ENCODE measurements around the gene CANX.
"Not testable (repeated sequence)": the region's sequence is repeated elsewhere in the genome, so short reads cannot be mapped to it uniquely, and the experiment has no call there.

CANX gene

DNA sequence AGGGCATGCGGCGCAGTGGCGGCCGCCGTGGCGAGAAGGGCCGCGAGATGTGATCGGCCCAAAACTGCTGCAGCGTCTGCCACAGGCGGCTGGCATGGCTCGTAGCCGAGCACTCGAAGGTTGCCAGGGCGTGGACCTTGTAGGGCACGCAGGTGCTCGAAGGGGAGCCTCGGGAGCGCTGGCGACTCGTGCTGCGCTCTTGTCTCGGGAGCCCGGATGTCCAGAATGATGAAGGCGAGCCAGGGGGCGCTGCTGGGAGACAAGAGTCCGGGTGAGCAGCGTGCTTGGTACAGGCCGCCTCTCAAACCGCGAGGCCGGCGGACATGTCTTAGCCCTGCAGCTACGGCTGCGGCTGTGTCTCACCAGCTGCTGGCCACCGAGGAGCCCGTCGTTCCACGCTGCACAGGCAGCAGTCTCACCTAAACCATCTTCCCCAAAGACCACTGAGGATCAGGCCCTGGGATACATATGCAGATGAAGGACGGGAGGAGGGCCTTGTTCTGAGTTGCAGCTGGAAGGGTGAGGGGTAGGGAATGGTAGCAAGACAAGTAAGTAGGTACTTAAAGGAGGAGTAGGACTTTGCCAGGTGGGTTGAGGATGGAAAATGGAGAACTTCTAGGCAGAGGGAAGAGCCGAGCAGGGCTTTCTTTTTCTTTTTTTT is 19.6 kb upstream of the CANX start:
- TF ChIP-seq, protein P1, sequence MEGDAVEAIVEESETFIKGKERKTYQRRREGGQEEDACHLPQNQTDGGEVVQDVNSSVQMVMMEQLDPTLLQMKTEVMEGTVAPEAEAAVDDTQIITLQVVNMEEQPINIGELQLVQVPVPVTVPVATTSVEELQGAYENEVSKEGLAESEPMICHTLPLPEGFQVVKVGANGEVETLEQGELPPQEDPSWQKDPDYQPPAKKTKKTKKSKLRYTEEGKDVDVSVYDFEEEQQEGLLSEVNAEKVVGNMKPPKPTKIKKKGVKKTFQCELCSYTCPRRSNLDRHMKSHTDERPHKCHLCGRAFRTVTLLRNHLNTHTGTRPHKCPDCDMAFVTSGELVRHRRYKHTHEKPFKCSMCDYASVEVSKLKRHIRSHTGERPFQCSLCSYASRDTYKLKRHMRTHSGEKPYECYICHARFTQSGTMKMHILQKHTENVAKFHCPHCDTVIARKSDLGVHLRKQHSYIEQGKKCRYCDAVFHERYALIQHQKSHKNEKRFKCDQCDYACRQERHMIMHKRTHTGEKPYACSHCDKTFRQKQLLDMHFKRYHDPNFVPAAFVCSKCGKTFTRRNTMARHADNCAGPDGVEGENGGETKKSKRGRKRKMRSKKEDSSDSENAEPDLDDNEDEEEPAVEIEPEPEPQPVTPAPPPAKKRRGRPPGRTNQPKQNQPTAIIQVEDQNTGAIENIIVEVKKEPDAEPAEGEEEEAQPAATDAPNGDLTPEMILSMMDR (conservative IDR thresholded peaks at IDR 0.05; ENCODE audit: control insufficient read depth, insufficient read depth, low read depth, low read length), result peak; percentile 23
- peak overlapping the region; percentile 91 for H3K4me3 ChIP-seq (ENCODE audit: control insufficient read depth, low read depth, low read length)
- peak; percentile 68 for DNase-seq (ENCODE audit: low read depth)

DNA sequence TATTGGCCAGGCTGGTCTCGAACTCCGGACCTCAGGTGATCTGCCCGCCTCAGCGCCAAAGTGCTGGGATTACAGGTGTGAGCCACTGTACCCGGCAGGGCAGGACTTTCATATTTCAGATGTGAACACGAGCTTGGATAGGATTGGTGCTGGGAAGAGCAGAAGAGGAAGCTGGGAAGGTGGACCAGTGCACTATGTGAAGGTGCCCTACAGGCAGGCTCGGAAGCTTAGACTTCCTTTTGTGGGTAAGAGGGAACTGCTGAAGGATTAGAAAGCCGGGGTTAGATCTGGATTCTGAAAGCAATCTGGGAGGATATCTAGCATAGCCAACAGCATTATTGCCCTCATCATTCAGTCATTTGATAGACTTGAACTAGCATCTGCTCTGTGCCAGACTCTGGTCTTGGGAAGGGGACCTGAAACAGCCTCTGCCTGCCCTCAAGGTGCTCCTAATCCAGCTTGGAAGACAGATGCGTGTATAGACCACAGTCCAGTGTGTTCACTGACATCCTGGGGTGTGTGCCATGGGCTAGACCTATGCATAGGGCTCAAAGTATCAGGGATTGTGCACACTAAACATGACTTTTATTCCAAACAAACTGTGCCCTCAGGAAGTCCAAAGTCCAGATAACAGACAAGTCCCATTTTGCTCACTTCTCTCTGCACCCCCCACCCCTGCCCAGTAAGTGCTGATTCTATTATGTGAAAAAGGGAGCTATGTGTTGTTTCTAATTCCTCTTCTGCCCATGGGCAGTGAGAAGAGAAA is 18.6 kb upstream of the CANX start:
- no peak for DNase-seq (ENCODE audit: low read depth)
- H3K4me3 ChIP-seq (ENCODE audit: control insufficient read depth, low read depth, low read length), result no peak overlapping the region
- TF ChIP-seq, protein P1 (conservative IDR thresholded peaks at IDR 0.05; ENCODE audit: control insufficient read depth, insufficient read depth, low read depth, low read length), result no peak

DNA sequence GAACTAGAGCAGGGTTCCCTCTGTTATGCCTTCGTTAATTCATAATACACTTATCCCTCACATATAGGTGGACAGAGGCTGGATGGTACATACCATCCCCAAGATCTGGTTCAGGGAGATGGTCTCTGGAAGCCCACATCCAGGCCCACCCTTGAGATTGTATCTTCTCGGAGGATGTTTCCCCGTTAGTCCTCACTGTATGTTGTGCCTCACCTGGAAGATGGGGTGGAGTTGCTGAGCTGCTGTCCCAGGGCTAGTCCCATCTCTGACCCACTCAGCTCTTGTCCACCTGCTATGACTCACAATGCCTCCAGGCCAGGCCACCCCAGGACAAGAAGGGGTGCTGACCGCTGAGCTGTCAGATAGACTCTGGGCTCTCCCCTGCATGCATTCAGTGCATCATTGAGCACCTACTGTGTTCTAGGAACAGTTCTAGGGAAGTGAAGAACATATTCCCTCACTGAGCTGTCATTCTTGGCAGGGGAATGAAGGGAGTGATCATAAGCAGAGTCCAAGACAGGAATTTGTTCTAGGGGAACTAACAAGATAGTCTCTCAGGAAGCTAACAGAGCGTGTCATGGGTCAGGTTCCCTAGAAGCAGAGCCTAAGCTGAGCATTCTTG is 17.9 kb upstream of the CANX start, which contains the start of gene CBY3:
TSS of gene CBY3 (minus strand) at position 255 of the 622 bp plus-strand sequence. CDS start at position 139, 116 bp downstream.
- no peak within 1 kb of the TSS for H3K4me3 ChIP-seq (ENCODE audit: control insufficient read depth, low read depth, low read length)
- peak; percentile 31 for DNase-seq (ENCODE audit: low read depth)

DNA sequence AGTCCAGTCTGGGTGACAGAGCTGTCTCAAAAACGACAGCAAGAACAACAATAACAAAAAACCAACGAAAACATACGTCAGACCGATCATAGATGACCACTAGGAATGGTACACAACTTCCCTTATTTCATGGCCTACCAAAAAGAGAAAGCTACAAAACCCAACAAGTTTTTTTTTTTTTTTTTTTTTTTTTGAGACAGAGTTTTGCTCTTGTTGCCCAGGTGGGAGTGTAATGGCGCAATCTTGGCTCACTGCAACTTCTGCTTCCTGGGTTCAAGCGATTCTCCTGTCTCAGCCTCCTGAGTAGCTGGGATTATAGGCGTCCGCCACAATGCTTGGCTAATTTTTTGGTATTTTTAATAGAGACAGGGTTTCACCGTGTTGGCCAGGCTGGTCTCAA is 9.6 kb upstream of the CANX start:
- H3K4me3 ChIP-seq (ENCODE audit: control insufficient read depth, low read depth, low read length); DNase-seq (ENCODE audit: low read depth): not testable (repeated sequence)

More for the DNA sequence above, 17.9 kb upstream of the CANX start, which contains the start of gene CBY3:
- TF ChIP-seq, protein P1 (conservative IDR thresholded peaks at IDR 0.05; ENCODE audit: control insufficient read depth, insufficient read depth, low read depth, low read length), result no peak

DNA sequence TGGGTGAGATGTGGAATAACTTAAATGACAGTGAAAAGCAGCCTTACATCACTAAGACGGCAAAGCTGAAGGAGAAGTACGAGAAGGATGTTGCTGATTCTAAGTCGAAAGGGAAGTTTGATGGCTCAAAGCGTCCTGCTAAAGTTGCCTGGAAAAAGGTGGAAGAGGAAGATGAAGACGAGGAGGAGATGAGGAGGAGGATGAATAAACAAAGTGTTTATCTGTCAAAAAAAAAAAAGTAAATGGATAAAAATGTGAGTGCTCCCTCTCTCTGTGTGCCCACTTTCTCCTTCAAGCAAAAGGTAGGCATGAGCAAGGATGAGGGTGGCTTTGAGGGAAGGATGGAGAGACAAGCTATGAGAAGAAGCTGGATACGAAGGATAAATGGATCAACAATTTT is 4.2 kb upstream of the CANX start:
- DNase-seq (ENCODE audit: low read depth), result no peak
- no peak overlapping the region for H3K4me3 ChIP-seq (ENCODE audit: control insufficient read depth, low read depth, low read length)
- TF ChIP-seq, protein P1 (conservative IDR thresholded peaks at IDR 0.05; ENCODE audit: control insufficient read depth, insufficient read depth, low read depth, low read length), result no peak

DNA sequence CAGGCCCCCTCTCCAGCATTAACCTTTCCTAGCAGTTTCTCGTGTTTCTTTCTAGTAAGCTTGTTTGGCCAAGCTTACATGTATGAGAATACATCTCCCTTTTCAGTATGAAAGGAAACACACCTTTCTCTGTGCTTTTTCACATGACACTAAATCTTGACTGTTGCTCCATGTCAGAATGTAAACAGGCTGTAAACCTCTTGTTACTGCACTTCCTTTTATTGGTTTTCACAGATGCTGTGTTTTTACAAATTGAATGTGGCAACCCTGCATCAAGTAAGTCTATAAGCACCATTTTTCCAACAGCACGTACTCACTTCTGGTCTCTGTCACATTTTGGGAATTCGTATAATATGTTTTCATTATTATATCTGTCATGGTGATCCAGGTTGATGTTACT is 2.2 kb upstream of the CANX start:
- TF ChIP-seq, protein P1 (conservative IDR thresholded peaks at IDR 0.05; ENCODE audit: control insufficient read depth, insufficient read depth, low read depth, low read length), result no peak
- DNase-seq (ENCODE audit: low read depth), result no peak
- no peak overlapping the region for H3K4me3 ChIP-seq (ENCODE audit: control insufficient read depth, low read depth, low read length)

DNA sequence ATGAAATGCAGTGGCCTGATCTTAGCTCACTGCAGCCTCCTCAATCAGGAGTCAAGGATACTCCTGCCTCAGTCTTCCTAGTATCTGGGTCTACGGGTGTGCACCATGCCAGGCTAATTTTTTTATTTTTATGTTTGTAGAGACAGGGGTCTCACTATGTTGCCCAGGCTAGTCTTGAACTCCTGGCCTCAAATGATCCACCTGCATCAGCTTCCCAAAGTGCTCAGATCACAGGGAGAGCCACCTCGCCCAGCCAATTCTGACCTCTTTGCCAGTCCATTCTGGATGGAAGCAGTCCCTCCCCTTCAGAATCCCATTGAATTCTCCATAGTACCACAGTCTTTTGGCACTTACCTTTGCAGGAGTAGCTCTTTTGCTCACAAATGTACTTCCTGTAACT is 1.7 kb upstream of the CANX start:
- no peak overlapping the region for H3K4me3 ChIP-seq (ENCODE audit: control insufficient read depth, low read depth, low read length)
- DNase-seq (ENCODE audit: low read depth), result no peak
- TF ChIP-seq, protein P1 (conservative IDR thresholded peaks at IDR 0.05; ENCODE audit: control insufficient read depth, insufficient read depth, low read depth, low read length), result no peak

DNA sequence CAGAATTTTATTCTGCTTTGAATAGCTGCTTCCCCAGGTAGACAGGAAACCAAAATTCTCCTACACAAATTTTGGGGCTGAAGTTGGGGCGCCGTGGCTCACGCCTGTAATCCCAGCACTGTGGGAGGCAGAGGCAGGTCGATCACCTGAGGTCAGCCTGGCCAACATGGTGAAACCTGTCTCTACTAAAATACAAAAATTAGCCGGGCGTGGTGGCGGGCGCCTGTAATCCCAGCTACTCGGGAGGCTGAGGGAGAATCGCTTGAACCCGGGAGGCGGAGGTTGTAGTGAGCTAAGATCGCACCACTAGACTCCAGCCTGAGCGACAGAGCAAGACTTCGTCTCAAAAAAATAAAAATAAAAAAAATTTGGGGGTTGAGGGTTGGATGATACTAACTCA is 1.2 kb upstream of the CANX start:
- not testable (repeated sequence) for DNase-seq (ENCODE audit: low read depth)
- H3K4me3 ChIP-seq (ENCODE audit: control insufficient read depth, low read depth, low read length), result peak overlapping the region; percentile 70
